NCI-H1436 (cell line): ENCODE data around the gene PTPRE.

Experiments
- DNase-seq: peaks from one replicate; lab custom pipeline; 2025; lab: John Stamatoyannopoulos, UW

The PTPRE gene

GRCh38 chr10:127908106-127908958, 1.4 kb downstream of the PTPRE start:
- DNase-seq: no peak

GRCh38 chr10:127908959-127909267, 2.0 kb downstream of the PTPRE start:
- DNase-seq: no peak

- no peak for DNase-seq
Observed at GRCh38 chr10:127909716-127910463, 3.0 kb downstream of the PTPRE start.

GRCh38 chr10:127910464-127910770, 3.5 kb downstream of the PTPRE start:
- no peak for DNase-seq

- no peak for DNase-seq
Observed at GRCh38 chr10:127911218-127911866, 4.4 kb downstream of the PTPRE start.

- no peak for DNase-seq
Observed at GRCh38 chr10:127911867-127912257, 5.0 kb downstream of the PTPRE start.

- DNase-seq: no peak
Observed at GRCh38 chr10:127912607-127913367, 5.9 kb downstream of the PTPRE start.

- no peak for DNase-seq
Observed at GRCh38 chr10:127913368-127913759, 6.5 kb downstream of the PTPRE start.

- DNase-seq: no peak
Observed at GRCh38 chr10:127915324-127915723, 8.4 kb downstream of the PTPRE start.

- DNase-seq: no peak
Observed at GRCh38 chr10:127916826-127917225, 9.9 kb downstream of the PTPRE start.

- DNase-seq: no peak
Observed at GRCh38 chr10:127918572-127918971, 11.7 kb downstream of the PTPRE start.

GRCh38 chr10:127919418-127920271, 12.7 kb downstream of the PTPRE start:
- DNase-seq: no peak

GRCh38 chr10:127920306-127921074, 13.6 kb downstream of the PTPRE start:
- no peak for DNase-seq

GRCh38 chr10:127921075-127921752, 14.3 kb downstream of the PTPRE start:
- DNase-seq: no peak

- no peak for DNase-seq
Observed at GRCh38 chr10:127921753-127922145, 14.8 kb downstream of the PTPRE start.

GRCh38 chr10:127922206-127922605, 15.3 kb downstream of the PTPRE start:
- no peak for DNase-seq

GRCh38 chr10:127922675-127923366, 15.9 kb downstream of the PTPRE start:
- no peak for DNase-seq

- DNase-seq: no peak
Observed at GRCh38 chr10:127923646-127924045, 16.7 kb downstream of the PTPRE start.

- no peak for DNase-seq
Observed at GRCh38 chr10:127925471-127926207, 18.7 kb downstream of the PTPRE start.
